ENCODE data around the gene CADM1. TPM values are rescaled to one million over a fixed set of nuclear protein-coding genes. Genes with fewer than 3 reads are reported as not detected.

The CADM1 gene
- total RNA-seq, 4 donors from 2014 or later = 17.1 to 49.8 (median 30.7) TPM

GRCh38 chr11:115282923-115283322 lies 221.3 kb downstream of the CADM1 start:
- Histone ChIP-seq H3K27ac (no peak overlapping the region), H3K9me3 (no peaks in the 10 kb centered on the region), H3K4me3 (no peak overlapping the region), H3K4me1 (peaks cover 0 to 17% (median 3%) of the 10 kb centered on the region in 4 donors), H3K36me3 (no peaks in the 10 kb centered on the region), H3K27me3 (no peaks in the 10 kb centered on the region)
- WGBS, 2 donors = 76 to 87% methylated on average over 4 of the region's 4 CpGs
- TF ChIP-seq POLR2A (IDR thresholded peaks at IDR 0.05) = no peak
- no peak for TF ChIP-seq EP300 (IDR thresholded peaks at IDR 0.05)
- DNase-seq (ENCODE audit: low spot score in 2 of 2) = no peak

DNA sequence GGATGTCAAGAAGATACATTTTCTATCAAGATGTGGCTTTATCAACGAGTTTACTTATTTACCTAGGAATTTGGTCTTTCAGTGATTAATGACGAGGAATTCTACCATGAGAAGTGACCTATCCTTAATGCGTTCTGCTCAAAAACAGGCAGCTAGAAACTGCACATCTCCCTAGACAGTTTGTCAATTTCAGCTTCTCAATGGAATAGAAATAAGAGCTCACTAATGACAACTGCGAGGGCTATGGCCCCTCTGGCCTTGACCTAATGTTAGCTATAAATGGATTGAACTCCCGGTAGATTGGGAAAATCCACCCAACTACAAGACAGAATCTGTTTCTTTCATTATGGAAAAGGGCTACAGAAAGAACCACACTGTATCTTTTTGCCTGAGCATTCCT lies 223.4 kb downstream of the CADM1 start:
- Histone ChIP-seq H3K4me1 (peaks cover 0 to 3% (median 1%) of the 10 kb centered on the region in 4 donors), H3K27me3 (no peaks in the 10 kb centered on the region), H3K9me3 (no peaks in the 10 kb centered on the region), H3K4me3 (no peak overlapping the region), H3K36me3 (no peaks in the 10 kb centered on the region), H3K27ac (no peak overlapping the region)
- WGBS, 2 donors = 44 to 49% methylated on average over 5 of the region's 5 CpGs
- DNase-seq (ENCODE audit: low spot score in 2 of 2) = no peak
- TF ChIP-seq, protein P1, sequence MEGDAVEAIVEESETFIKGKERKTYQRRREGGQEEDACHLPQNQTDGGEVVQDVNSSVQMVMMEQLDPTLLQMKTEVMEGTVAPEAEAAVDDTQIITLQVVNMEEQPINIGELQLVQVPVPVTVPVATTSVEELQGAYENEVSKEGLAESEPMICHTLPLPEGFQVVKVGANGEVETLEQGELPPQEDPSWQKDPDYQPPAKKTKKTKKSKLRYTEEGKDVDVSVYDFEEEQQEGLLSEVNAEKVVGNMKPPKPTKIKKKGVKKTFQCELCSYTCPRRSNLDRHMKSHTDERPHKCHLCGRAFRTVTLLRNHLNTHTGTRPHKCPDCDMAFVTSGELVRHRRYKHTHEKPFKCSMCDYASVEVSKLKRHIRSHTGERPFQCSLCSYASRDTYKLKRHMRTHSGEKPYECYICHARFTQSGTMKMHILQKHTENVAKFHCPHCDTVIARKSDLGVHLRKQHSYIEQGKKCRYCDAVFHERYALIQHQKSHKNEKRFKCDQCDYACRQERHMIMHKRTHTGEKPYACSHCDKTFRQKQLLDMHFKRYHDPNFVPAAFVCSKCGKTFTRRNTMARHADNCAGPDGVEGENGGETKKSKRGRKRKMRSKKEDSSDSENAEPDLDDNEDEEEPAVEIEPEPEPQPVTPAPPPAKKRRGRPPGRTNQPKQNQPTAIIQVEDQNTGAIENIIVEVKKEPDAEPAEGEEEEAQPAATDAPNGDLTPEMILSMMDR (IDR thresholded peaks at IDR 0.05) = no peak
- TF ChIP-seq POLR2A (IDR thresholded peaks at IDR 0.05) = no peak
- TF ChIP-seq EP300 (IDR thresholded peaks at IDR 0.05) = no peak

GRCh38 chr11:115279813-115280761 lies 224.1 kb downstream of the CADM1 start:
- H3K9me3 ChIP-seq = no peaks in the 10 kb centered on the region
- no peak overlapping the region for H3K27ac ChIP-seq
- DNase-seq (ENCODE audit: low spot score in 2 of 2) = no peak
- H3K36me3 ChIP-seq = no peaks in the 10 kb centered on the region
- H3K27me3 ChIP-seq = no peaks in the 10 kb centered on the region
- WGBS, 2 donors = 61 to 66% methylated on average over 10 of the region's 10 CpGs
- H3K4me1 ChIP-seq = peaks cover 0 to 3% (median 1%) of the 10 kb centered on the region in 4 donors
- TF ChIP-seq POLR2A (IDR thresholded peaks at IDR 0.05) (no peak), EP300 (IDR thresholded peaks at IDR 0.05) (no peak)
- TF ChIP-seq, protein P1 (IDR thresholded peaks at IDR 0.05) = no peak
- H3K4me3 ChIP-seq = no peak overlapping the region

GRCh38 chr11:115276799-115277198 lies 227.4 kb downstream of the CADM1 start:
- Histone ChIP-seq H3K27me3 (no peaks in the 10 kb centered on the region), H3K4me3 (no peak overlapping the region), H3K9me3 (no peaks in the 10 kb centered on the region), H3K36me3 (no peaks in the 10 kb centered on the region), H3K27ac (no peak overlapping the region), H3K4me1 (peaks cover 0 to 3% (median 1%) of the 10 kb centered on the region in 4 donors)
- no peak for DNase-seq (ENCODE audit: low spot score in 2 of 2)
- 79 to 82% methylated on average over 8 of the region's 8 CpGs for WGBS, 2 donors
- TF ChIP-seq, protein P1 (IDR thresholded peaks at IDR 0.05) = no peak
- no peak for TF ChIP-seq EP300 (IDR thresholded peaks at IDR 0.05)
- TF ChIP-seq POLR2A (IDR thresholded peaks at IDR 0.05) = no peak

- TF ChIP-seq POLR2A (IDR thresholded peaks at IDR 0.05) (no peak), EP300 (IDR thresholded peaks at IDR 0.05) (no peak)
- TF ChIP-seq, protein P1 (IDR thresholded peaks at IDR 0.05) = no peak
- H3K27ac ChIP-seq = no peak overlapping the region
- DNase-seq (ENCODE audit: low spot score in 2 of 2) = no peak
- WGBS, 2 donors = 75 to 81% methylated on average over 4 of the region's 4 CpGs
- no peak overlapping the region for H3K4me3 ChIP-seq
- H3K4me1 ChIP-seq = peaks cover 0 to 3% (median 1%) of the 10 kb centered on the region in 4 donors
- no peaks in the 10 kb centered on the region for H3K9me3 ChIP-seq
- H3K36me3 ChIP-seq = no peaks in the 10 kb centered on the region
- H3K27me3 ChIP-seq = no peaks in the 10 kb centered on the region
Observed at GRCh38 chr11:115276191-115276590, 228.0 kb downstream of the CADM1 start.
